Measurements from ENCODE around the gene CEP97. TPM values are rescaled to one million over a fixed set of nuclear protein-coding genes. Genes with fewer than 3 reads are reported as not detected.

The CEP97 gene
- total and polyA plus RNA-seq, 9 of the 15 experiments (the other 6 are each of a cell fraction or from before 2014, with no cell fraction given): 2.0 to 10.1 (median 4.3) TPM

GRCh38 chr3:101703169-101703568, 21.2 kb upstream of the CEP97 start (continued):
- TF ChIP-seq PTRF (tag; IDR thresholded peaks at IDR 0.05) (no peak), NR4A1 (CRISPR knock-in tag; IDR thresholded peaks at IDR 0.05) (no peak), NR4A1 (tag; IDR thresholded peaks at IDR 0.05) (no peak), POLR2A (conservative IDR thresholded peaks at IDR 0.05) (no peak), FUS (optimal IDR thresholded peaks at IDR 0.05; ENCODE audit: low read depth, low read length) (no peak), KDM4B (IDR thresholded peaks at IDR 0.05; ENCODE audit: borderline replicate concordance in 2 of 2, low read depth in 1 of 2) (no peak), NCOA2 (IDR thresholded peaks at IDR 0.05; ENCODE audit: partially characterized antibody in 2 of 2) (no peak), WHSC1 (IDR thresholded peaks at IDR 0.05; ENCODE audit: low read length) (no peak), BDP1 (IDR thresholded peaks at IDR 0.05; ENCODE audit: insufficient read depth, insufficient read length) (no peak), C11orf30 (IDR thresholded peaks at IDR 0.05; ENCODE audit: low read depth) (peak; percentile 49; the same call in 1 of the 2 replicates), TSHZ1 (CRISPR knock-in tag; IDR thresholded peaks at IDR 0.05) (no peak), JUND (IDR thresholded peaks at IDR 0.05; ENCODE audit: borderline replicate concordance, low read depth, low read length) (peak; percentile 18; the same call in 1 of the 2 replicates), JUND (tag; IDR thresholded peaks at IDR 0.05; ENCODE audit: borderline replicate concordance, low read depth, low read length) (no peak), KLF6 (CRISPR knock-in tag; IDR thresholded peaks at IDR 0.05; ENCODE audit: borderline replicate concordance) (no peak), SIRT6 (IDR thresholded peaks at IDR 0.05; ENCODE audit: low read depth, low read length) (no peak), ZKSCAN1 (IDR thresholded peaks at IDR 0.05; ENCODE audit: low read depth, low read length) (no peak), ETV1 (tag; conservative IDR thresholded peaks at IDR 0.05; ENCODE audit: low read depth) (0 out of 2 replicates have a peak, but pooled peaks have one; percentile 19), ZBTB12 (CRISPR knock-in tag; IDR thresholded peaks at IDR 0.05) (no peak), ERF (CRISPR knock-in tag; IDR thresholded peaks at IDR 0.05) (no peak), EHMT2 (IDR thresholded peaks at IDR 0.05) (no peak), SMAD2 (IDR thresholded peaks at IDR 0.05; ENCODE audit: low read depth, low read length) (no peak), DPF2 (IDR thresholded peaks at IDR 0.05) (peak; percentile 41; the same call in 1 of the 2 replicates)
- TF ChIP-seq, protein P1, sequence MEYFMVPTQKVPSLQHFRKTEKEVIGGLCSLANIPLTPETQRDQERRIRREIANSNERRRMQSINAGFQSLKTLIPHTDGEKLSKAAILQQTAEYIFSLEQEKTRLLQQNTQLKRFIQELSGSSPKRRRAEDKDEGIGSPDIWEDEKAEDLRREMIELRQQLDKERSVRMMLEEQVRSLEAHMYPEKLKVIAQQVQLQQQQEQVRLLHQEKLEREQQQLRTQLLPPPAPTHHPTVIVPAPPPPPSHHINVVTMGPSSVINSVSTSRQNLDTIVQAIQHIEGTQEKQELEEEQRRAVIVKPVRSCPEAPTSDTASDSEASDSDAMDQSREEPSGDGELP (CRISPR knock-in tag; IDR thresholded peaks at IDR 0.05; ENCODE audit: borderline replicate concordance): 0 out of 2 replicates have a peak, but pooled peaks have one; percentile 30
- TF ChIP-seq, protein P2, sequence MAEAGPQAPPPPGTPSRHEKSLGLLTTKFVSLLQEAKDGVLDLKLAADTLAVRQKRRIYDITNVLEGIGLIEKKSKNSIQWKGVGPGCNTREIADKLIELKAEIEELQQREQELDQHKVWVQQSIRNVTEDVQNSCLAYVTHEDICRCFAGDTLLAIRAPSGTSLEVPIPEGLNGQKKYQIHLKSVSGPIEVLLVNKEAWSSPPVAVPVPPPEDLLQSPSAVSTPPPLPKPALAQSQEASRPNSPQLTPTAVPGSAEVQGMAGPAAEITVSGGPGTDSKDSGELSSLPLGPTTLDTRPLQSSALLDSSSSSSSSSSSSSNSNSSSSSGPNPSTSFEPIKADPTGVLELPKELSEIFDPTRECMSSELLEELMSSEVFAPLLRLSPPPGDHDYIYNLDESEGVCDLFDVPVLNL (CRISPR knock-in tag; IDR thresholded peaks at IDR 0.05; ENCODE audit: low read depth): no peak

Data from K562 (cell line).